K562 (cell line): ENCODE results near the gene FBXW8. TPM values are rescaled to one million over a fixed set of nuclear protein-coding genes. Genes with fewer than 3 reads are reported as not detected.

Source experiments
- BRCA1 ChIP-seq, 2 experiments: fragments of 450-650 bp in 1 of 2; sonication (generic) in 1 of 2; formaldehyde crosslinking in 1 of 2; IDR thresholded peaks; 2 replicates each; pipeline versions ENCODE4 v1.5.0 to v1.6.1; 2017 to 2020; ENCODE audit warnings: mild to moderate bottlenecking in 1 of 2, missing genetic modification reagents in 1 of 2
- CEBPZ ChIP-seq: fragments of 150-350 bp; IDR thresholded peaks from 2 replicates; pipeline ENCODE4 v1.6.1; 2014; ENCODE audit warnings: low read depth, mild to moderate bottlenecking, low read length, borderline replicate concordance
- ELK1 ChIP-seq: sonication (generic); formaldehyde crosslinking; IDR thresholded peaks from 2 replicates; pipeline ENCODE4 v1.8.1; 2022; ENCODE audit warnings: missing genetic modification reagents
- GTF3C2 ChIP-seq: IDR thresholded peaks from 3 replicates; pipeline ENCODE4 v1.6.1; 2011; ENCODE audit warnings: borderline replicate concordance, mild to moderate bottlenecking, moderate library complexity; ENCODE audit not compliant: insufficient read length; ENCODE audit errors: extremely low read depth
- KLF16 ChIP-seq: IDR thresholded peaks from 2 replicates; pipeline ENCODE4 v1.6.1; 2016; ENCODE audit warnings: antibody characterized with exemption
- L3MBTL2 ChIP-seq: fragments of 450-650 bp; IDR thresholded peaks from 2 replicates; pipeline ENCODE4 v1.6.1; 2016; ENCODE audit warnings: mild to moderate bottlenecking, moderate library complexity
- NCOA6 ChIP-seq: fragments of 450-650 bp; IDR thresholded peaks from 2 replicates; pipeline ENCODE4 v1.6.1; 2017; ENCODE audit warnings: mild to moderate bottlenecking
- POLR2G ChIP-seq: fragments of 200-400 bp; formaldehyde crosslinking; IDR thresholded peaks from 2 replicates; pipeline ENCODE4 v1.6.1; 2017; ENCODE audit warnings: low read depth, mild to moderate bottlenecking, antibody characterized with exemption, low read length, moderate library complexity
- RCOR1 ChIP-seq, 2 experiments: IDR thresholded peaks; 2 replicates each; pipeline ENCODE4 v1.6.1; 2012; ENCODE audit warnings: low read depth in 2 of 2, low read length in 2 of 2, borderline replicate concordance in 1 of 2, improper control_type of control experiment in 1 of 2
- SMARCB1 ChIP-seq: IDR thresholded peaks from 2 replicates; pipeline ENCODE4 v1.6.1; 2011; ENCODE audit warnings: improper control_type of control experiment, low read depth; ENCODE audit not compliant: insufficient read length
- SPI1 ChIP-seq: IDR thresholded peaks from 2 replicates; pipeline ENCODE4 v1.6.1; 2011; ENCODE audit warnings: low read depth, low read length, control low read depth, borderline replicate concordance
- SRSF3 ChIP-seq: fragments of 200-400 bp; formaldehyde crosslinking; IDR thresholded peaks from 2 replicates; pipeline ENCODE4 v1.6.1; 2016; ENCODE audit warnings: mild to moderate bottlenecking, low read length, moderate library complexity; ENCODE audit not compliant: insufficient read depth
- polyA plus RNA-seq, 8 experiments: library from polyadenylated mRNA; depleted of rRNA in 4 of 8; stranded (reverse) in 5 of 8; unstranded in 3 of 8; fragments of >200 nt; fragmentation: Nextera tagmentation in 2 of 8; fragmentation: Illumina TruSeq in 1 of 8; extraction: Ambion mirVana in 2 of 8; extraction: Trizol in 1 of 8; gene quantifications; 2 replicates each; pipeline versions ENCODE4 v1.2.1 to v1.2.3, GENCODE V29; 2011 to 2014; ENCODE audit warnings: inconsistent platforms in 1 of 8, missing spikeins in 1 of 8
- total RNA-seq, 7 experiments: library from RNA; depleted of rRNA in 6 of 7; stranded (reverse); fragments of >200 nt in 6 of 7; fragmentation: Illumina TruSeq in 2 of 7; extraction: Trizol in 2 of 7; gene quantifications; 2 replicates each; pipeline versions ENCODE4 v1.2.1 to v1.2.3, GENCODE V29; 2011 to 2021; ENCODE audit warnings: low replicate concordance in 1 of 7
- TF ChIP-seq, protein P1 (sequence below): sonication (generic); formaldehyde crosslinking; IDR thresholded peaks from 2 replicates; pipeline ENCODE4 v1.8.0; 2023; ENCODE audit warnings: mild to moderate bottlenecking, missing genetic modification reagents
- TF ChIP-seq, protein P2 (sequence below): sonication (generic); IDR thresholded peaks from 2 replicates; pipeline ENCODE4 v1.6.1; 2016

FBXW8 gene
- total and polyA plus RNA-seq, 9 of the 15 experiments (the other 6 are each of a cell fraction or from before 2014, with no cell fraction given) = 0.58 to 8.3 (median 4.4) TPM

GRCh38 chr12:117042171-117042842 lies 131.6 kb downstream of the FBXW8 start (continued):
- TF ChIP-seq, protein P1, sequence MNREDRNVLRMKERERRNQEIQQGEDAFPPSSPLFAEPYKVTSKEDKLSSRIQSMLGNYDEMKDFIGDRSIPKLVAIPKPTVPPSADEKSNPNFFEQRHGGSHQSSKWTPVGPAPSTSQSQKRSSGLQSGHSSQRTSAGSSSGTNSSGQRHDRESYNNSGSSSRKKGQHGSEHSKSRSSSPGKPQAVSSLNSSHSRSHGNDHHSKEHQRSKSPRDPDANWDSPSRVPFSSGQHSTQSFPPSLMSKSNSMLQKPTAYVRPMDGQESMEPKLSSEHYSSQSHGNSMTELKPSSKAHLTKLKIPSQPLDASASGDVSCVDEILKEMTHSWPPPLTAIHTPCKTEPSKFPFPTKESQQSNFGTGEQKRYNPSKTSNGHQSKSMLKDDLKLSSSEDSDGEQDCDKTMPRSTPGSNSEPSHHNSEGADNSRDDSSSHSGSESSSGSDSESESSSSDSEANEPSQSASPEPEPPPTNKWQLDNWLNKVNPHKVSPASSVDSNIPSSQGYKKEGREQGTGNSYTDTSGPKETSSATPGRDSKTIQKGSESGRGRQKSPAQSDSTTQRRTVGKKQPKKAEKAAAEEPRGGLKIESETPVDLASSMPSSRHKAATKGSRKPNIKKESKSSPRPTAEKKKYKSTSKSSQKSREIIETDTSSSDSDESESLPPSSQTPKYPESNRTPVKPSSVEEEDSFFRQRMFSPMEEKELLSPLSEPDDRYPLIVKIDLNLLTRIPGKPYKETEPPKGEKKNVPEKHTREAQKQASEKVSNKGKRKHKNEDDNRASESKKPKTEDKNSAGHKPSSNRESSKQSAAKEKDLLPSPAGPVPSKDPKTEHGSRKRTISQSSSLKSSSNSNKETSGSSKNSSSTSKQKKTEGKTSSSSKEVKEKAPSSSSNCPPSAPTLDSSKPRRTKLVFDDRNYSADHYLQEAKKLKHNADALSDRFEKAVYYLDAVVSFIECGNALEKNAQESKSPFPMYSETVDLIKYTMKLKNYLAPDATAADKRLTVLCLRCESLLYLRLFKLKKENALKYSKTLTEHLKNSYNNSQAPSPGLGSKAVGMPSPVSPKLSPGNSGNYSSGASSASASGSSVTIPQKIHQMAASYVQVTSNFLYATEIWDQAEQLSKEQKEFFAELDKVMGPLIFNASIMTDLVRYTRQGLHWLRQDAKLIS (CRISPR knock-in tag) = no peak; the same call in 1 of the 2 replicates
- TF ChIP-seq NCOA6 = no peak
- TF ChIP-seq, protein P2, sequence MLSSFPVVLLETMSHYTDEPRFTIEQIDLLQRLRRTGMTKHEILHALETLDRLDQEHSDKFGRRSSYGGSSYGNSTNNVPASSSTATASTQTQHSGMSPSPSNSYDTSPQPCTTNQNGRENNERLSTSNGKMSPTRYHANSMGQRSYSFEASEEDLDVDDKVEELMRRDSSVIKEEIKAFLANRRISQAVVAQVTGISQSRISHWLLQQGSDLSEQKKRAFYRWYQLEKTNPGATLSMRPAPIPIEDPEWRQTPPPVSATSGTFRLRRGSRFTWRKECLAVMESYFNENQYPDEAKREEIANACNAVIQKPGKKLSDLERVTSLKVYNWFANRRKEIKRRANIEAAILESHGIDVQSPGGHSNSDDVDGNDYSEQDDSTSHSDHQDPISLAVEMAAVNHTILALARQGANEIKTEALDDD = no peak; the same call in 1 of the 2 replicates
- no peak for TF ChIP-seq SMARCB1
- TF ChIP-seq L3MBTL2 = peak; percentile 89
- no peak for TF ChIP-seq SPI1
- peak; percentile 100 for TF ChIP-seq KLF16
- no peak for TF ChIP-seq CEBPZ
- TF ChIP-seq GTF3C2 = no peak
- peak; percentile 78 to 98; a peak in 3 of 4 replicates for TF ChIP-seq RCOR1 (IDR thresholded peaks at IDR 0.05; ENCODE audit: borderline replicate concordance in 1 of 2, low read depth in 2 of 2, low read length in 2 of 2)
- no peak for TF ChIP-seq BRCA1 (IDR thresholded peaks at IDR 0.05)
- no peak for TF ChIP-seq BRCA1 (CRISPR knock-in tag; IDR thresholded peaks at IDR 0.05)
- TF ChIP-seq SRSF3 = no peak
- 0 out of 2 replicates have a peak, but pooled peaks have one; percentile 32 for TF ChIP-seq POLR2G
- no peak for TF ChIP-seq ELK1
